GM21423 (cell line): Measurements from ENCODE around the gene EBF4.

Experiments used
- ATAC-seq: cut with Tn5 transposase; IDR thresholded peaks from one replicate; pipeline ENCODE4 v1.9.1; 2021; ENCODE audit warnings: mild to moderate bottlenecking, moderate library complexity; ENCODE audit not compliant: unreplicated experiment

EBF4 gene

DNA sequence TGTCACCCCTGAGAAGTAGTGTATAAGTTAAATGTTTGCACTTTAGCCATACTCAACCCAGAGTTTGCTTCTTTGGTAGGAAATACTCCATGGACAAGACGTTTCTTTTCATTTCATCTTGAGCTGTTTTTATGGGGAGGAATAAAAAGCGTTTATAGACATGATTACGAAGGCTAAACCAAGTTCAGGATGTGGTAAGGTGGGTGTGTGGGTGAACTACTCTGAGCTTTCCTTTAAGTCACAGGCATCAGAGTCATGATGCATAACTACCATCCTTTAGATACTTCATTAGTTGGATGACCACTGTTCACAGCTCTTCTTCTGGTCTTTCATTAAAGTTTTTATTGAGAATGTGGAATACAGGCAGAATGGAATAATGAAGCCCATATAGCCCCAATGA is 48.9 kb downstream of the EBF4 start:
- no peak for ATAC-seq

DNA sequence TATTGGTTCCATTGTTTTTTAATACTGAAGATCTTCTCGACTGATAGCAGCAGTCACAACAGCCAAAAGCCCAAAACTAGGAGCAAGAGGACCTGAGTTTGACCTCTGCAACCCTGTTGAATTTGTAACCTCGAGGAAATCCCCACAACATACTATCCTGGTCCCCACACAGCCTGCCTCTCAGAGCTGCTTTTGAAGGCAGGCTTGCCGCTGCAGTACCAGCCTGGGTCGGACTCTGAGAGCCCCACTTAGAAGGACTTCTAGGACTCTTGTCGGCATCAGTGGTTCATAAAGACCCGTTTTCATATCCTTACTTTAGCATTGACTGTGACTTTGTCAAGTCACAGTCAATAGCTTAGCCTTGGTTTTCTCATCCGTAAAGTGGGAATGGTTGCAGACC is 49.3 kb downstream of the EBF4 start:
- no peak for ATAC-seq

DNA sequence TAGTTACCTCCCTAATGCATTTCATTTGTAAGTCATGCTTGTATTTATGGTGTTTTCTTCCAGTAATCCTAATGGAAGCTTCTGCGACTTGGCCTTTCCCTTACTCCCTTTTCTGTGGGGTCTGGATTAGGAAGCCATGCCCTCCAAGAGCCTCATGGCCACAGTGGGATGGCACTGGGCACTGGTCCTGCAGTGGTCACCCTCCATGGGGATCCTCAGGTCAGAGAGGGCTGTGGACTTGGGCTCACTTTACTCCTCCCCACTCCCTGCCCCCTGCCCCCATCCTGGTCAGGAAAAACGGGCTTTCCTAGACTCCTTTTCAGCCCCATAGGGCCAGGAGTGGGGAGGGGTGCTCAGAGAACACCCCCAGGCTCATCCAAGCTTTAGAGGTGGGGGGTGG is 49.9 kb downstream of the EBF4 start:
- no peak for ATAC-seq

DNA sequence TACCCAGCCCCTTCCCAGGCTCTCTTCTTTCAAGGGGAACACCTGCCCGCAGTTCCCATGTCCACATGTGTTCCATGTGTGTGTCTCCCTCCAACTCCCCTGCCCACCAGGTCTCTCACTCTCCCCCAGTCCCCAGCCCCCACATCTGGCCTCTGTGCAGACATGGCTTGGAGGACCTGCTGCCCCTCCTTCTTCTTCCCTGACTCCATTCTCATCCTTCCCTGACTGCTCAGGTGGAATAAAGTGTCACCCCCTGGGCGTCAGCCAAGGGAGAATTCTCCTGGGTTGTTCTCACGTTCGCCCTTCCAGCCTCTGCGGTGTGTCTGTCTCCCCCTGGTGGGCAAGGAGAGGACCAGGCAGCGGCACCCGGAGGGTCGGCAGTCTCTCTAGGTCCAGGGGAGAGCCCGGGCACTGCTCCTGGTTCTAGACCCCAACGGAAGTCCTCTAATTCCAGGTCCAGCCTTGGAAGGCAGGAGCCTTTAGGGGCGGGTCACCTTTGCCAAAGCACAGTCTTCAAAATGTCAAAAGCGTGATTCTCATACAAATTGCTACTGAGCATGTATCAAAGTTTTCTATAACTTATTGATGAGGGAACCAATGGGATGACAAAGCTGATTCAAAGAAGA is 50.5 kb downstream of the EBF4 start:
- ATAC-seq, result no peak

DNA sequence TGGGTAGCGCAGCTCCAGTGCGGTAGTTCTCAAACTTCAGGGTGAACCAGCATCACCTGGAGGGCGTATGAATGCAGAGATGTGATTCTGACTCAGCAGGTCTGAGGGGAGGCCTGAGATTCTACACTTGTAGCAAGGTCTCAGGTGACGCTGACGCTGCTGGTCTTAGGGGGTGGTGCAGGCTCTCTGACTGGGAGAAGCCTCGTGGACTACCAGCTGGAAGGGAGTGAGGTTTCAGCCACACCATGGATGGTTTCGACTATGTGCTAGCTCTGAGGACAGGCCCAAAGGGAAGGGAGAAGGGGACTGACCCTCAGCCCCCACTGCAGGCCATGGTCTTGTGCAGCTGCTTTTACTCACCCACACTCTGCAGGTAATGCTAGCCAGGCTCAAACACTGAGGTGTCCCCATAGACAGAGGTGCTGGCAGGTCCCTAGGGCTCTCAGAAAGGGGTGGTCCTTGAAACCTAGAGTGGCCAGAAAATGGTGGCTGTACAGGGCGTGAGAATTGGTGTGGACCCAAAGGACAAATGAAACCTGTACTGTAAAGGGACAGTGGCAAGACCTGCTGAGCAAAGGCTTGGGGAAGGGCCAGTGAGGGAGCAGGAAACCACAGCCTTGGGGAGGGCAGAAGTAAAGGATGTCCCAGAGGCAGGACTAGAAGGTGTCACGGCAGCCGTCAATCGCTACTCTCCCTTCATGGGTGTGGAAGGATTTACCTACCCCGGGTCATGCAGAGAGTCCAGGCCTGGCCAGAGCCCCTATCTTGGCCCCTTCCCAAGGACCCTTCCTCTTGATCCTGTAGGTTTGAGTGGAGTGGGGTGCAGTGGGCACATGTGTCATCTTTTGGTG is 52.7 kb downstream of the EBF4 start:
- no peak for ATAC-seq

DNA sequence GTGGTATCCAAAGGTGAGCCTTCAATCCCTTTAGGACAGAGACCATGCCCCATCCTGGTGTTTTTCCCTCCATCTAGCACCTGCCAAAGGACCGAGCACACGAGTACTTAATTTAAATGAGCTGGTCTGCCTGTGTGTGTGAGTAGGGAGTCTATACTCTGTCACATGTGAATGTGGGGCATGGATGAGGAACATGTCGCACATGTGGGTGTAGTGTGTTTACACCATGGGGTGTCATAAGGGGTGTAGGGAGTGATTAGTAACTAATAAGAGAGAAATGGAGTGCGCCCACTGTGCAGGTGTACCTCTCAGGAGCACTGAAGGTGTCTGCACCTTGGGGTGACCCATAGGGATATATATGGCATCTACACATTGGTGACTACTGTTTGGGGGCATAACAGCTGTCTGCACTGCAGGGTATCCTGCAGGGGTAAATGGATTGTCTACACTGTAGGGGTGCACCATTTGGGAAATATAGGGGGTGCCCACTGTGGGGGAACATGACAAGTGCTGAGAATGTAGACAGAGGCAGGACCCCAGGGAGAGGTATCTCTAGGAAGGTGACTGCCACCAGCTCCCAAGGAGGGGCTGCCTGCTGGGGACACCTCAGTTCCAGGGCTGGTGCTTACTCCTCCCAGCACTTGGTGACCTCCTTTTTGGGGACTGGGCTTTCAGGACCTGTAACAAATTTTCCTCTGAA is 53.5 kb downstream of the EBF4 start:
- ATAC-seq, result no peak

DNA sequence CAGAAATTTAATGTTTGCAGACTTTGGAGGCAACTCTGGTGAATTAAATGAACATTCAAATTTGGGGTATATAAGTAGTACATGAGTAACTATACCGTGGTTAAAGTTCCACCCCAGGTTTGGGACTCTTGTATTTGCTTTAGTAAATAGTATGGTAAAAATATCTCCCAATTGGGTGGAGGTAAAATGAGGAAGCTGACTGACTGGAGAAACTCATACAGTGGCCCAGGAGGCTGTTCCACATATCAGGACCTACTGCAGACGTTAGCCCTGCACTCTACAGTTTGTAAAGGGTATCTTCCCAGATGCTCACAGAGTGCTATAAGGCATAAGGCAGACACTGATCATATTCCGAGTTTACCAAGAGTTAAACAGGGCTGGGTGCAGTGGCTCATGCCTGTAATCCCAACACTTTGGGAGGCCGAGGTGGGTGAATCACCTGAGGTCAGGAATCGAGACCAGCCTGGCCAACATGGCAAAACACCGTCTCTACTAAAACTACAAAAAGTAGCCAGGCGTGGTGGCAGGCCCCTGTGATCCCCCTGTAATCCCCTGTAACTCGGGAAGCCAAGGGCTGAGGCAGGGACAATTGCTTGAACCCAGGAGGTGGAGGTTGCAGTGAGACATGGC is 54.2 kb downstream of the EBF4 start:
- ATAC-seq, result no peak

DNA sequence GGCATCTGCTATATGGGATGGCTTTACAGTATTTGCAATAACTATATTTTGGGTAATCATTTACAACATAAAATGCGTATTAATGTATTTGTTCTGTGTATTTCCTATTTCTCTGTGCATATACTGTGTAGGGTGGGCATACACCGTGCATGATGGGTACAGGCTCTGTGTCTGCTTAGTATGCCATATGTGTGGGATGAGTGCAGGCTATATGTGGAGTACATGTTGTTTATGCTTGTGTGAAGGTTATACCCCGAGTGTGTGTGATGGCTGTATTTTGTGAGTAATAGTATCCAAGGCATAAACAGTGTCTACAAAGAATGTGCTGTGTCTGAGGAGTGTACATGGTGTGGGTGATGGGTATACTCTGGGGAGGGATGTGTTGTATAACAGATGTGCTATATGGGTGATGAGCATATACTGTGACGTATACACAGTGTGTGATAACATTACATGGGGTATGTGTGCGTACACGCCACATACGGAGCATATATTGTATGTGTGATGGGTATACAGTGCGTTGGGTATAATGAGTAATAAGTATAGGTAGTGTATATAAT is 55.2 kb downstream of the EBF4 start:
- ATAC-seq, result no peak

DNA sequence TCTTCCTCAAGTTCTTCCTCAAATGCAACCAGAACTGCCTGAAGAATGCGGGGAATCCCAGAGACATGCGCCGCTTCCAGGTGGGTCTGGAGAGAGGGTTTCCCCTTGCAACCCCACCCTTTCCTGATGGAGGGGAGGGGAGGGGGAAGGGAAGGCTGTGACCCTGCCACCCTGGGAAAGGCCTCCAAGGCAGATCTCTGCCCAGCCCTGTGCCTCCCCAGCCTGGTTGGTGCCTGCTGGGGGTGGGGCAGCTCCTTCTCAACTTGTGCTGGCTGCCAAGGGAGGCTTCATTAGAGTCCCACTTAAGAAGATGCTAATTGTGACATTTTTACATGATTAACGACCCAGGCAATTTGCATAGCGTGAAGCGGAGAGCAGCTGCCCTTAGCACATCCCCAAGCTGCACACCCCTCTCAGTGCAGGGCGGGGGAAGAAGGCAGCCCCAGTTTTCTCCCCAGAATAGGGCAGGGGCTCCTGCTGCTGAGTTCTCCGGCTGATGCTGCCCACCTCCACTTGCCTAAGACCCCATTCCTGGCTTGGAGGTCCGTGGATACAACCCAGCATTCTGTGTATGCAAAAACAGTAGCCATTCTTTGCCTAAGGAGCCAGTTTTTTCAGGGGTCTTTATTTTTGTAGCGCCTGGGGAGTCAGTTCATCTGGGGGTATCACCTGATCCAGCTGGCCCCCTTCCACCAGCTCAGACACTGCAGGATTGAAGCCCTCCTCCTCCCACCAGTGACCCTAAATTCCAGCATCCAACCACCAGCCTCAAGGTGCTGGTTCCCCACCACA is 56.2 kb downstream of the EBF4 start:
- ATAC-seq, result no peak

DNA sequence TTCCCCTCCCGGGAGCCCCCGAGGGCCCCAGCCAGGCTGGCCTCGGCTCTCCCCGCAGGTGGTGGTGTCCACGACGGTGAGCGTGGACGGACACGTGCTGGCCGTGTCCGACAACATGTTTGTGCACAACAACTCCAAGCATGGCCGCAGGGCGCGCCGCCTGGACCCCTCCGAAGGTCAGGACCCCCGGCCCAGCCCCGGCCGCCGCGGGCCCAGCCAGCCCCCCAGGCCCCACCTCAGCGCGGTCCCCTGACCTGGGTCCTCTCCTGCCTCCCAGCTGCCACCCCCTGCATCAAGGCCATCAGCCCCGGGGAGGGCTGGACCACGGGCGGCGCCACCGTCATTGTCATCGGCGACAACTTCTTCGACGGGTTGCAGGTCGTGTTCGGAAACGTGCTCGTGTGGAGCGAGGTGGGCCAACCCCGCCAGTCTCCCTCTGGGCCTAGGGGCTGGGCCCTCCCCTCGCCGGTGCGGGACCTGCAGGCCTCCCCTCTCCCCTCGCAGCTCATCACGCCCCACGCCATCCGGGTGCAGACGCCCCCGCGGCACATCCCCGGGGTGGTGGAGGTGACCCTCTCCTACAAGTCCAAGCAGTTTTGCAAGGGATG is 56.9 kb downstream of the EBF4 start:
- no peak for ATAC-seq

DNA sequence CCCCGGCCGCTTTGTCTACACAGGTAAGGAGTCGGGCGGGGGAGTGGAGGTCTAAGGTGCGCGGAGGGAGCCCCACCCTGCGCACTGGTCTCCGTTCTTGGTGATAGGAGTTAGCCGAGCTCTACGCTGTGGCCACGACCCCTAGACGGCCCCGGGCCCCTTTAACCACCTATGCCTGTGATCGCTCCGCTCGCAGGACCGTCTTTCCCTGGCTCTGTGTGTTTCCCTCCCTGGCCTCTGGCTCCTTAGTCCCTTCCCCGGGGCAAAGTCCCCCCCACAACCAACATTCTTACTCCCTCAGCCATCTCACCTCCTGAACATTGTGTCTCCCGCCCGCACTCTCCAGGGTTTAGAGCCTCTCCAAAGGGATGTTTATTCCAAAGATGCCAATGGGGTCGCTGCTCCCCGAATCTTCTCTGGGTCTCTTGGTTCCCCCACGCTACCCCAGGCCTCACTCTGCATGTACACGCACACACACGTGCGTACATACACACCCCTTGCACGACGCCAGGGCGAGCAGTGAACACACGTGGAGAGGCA is 57.4 kb downstream of the EBF4 start:
- no peak for ATAC-seq

DNA sequence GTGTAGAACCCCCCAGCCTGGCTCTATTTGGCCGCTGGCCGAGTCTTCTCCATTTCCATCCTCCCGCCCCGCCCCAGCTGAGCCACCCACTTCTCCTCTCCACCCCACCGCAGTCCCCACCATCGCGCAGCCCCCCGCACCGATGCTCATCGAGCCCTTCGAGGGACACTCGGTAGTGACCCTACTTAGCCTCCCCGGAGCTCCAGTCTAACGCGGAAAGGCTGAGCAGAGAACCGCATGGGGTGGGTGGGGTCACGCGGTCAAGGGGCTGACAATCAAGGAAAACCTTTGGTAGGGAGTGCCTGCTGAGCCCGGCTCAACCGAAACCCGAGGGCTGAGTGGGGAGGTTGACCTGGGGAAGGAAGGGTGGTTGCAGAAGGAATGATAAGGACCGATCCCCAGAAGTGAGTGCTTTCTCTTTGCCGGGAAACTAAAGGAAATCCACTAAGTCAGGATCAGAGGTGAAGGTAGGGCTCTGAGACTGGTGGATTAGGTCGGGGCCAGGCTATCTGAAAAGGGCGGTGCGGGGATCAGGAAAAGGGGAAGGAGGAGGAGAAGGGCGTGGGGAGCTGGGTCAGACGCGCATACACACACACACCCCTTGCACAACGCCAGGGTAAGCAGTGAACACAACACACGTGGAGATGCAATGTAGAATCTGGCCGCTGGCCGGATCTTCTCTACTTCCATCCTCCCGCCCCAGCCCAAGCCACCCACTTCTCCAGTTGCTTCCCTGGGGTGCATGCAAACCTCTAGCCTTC is 58.1 kb downstream of the EBF4 start:
- ATAC-seq, result no peak

DNA sequence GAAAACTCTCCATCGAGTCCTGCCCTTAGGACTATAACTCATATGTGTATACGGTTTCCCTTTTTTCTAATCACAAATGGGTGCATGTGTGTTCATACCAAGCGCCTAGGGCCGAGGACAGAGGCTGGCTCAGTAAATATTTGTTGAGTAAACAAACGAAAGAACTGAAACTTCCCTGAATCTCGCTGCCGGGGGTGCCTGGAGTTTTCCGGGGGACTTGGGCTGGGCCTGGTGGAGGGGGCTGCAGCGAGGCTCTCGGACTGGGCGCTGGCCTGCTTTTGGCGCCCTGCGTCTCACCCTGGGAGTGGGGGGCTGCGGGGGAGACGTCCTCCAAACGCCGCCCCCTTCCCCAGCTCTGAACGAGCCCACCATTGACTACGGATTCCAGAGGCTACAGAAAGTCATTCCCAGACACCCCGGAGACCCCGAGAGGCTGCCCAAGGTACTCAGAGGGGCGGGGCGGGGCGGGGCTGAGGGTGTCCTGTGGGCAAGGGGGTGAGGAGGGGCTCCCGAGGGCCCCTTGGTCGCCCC is 58.8 kb downstream of the EBF4 start:
- no peak for ATAC-seq

DNA sequence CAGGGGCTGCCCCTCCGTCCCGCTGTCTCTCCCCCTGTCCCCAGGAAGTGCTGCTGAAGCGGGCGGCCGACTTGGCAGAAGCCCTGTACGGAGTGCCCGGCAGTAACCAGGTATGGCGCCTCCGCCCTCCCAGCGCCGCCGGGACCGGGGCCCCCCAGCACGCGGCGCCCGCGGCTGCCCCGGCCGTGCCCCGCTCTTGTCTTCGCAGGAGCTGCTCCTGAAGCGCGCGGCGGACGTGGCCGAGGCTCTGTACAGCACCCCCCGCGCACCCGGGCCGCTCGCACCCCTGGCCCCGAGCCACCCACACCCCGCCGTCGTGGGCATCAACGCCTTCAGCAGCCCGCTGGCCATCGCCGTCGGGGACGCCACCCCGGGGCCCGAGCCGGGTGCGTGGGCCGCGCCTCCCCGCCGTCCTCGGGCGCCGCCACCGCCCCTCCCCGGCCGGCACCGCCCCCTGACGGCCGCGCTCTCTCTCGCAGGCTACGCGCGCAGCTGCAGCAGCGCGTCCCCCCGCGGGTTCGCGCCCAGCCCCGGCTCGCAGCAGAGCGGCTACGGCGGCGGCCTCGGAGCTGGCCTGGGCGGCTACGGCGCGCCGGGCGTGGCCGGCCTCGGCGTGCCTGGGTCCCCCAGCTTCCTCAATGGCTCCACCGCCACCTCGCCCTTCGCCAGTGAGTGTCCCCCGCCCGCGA is 59.4 kb downstream of the EBF4 start:
- ATAC-seq, result no peak

DNA sequence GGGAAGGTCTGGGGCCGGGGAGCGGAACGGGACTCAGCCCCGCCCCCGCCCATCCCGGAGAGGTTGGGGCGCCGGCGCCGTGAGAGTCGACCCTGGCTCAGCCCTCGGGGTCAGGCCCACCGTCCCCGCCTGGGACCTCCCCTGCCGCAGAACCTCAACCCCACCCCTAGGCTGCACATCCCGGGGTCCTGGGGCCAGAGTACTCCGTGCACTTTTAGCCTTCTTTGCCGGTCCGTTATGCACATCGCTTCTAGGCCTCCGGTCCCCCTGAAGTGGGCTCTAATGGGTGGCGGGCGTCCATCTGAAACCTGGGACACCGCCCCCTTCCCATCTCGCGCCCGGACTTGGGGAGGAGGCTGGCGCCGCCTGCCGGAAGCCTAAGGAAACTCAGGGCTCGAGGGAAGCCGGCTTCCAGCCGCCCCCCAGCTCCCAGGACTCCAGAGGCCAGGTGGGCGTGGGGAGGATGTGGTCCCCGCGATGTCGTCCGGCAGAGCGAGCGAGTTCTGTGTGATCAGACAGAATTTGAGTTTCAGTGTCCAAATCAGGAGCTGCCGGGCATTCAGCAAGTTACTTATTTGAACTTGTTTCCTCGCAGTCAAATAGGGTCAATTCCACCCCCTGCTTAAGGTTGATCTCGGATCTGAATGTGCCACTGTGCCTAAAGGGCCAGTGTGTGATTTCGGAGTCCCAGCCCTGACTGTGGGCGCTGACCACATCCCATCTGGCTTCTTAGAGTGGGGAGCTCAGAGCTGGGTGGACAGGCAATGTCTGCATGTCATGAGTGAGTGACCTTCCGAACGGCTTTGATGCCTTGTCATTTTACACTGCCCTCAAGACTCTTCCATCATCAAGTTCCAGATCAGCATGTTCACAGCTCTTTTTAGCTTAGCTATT is 60.2 kb downstream of the EBF4 start:
- ATAC-seq, result no peak

DNA sequence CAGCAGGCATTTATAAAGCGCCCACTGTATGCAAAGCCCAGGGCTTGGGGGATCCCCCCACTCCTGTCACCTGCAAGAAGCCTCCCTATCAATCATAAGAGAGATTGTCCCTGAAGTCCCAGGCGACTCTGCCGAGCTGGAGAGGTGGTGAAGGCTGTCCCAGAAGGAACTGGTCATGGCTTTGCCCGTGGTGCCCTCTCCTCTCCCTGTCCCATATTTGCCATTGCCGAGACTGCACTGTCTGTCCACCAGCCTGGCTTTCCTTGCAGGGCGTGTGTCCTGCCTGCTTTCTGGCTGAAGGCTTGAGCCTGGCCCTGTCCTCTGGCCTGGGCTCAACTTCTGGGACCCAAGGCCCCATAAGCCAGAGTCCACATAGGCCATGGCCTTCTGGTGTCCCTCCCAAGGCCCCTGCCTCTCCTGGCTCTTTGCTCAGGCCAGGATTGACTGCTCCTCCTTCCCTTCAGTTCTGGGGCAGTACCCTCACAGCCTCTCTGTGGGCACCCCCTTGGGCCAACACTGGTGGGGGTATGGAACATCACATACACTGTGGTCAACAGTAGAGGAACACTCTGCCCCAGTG is 61.0 kb downstream of the EBF4 start:
- no peak for ATAC-seq

DNA sequence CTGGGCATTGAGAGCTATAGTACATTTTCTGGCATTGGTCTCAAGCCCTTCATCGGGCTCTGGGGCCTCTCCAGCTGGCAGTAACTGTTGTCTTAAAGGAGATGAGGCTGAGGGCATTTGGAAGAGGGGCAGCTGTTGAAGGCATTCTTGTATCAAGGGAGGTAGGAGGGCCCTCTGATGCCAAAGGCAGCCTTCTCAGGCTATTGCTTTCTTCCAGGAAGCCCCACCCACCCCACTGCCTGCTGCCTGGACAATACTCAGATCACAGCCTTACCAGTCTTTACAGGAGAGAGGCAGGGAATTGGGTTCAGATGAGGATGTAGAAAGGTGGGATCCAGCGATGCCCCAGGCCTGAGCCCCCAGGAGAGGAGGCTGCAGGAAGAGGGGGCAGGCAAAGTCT is 61.8 kb downstream of the EBF4 start:
- no peak for ATAC-seq
